K562 (cell line): ENCODE data around the gene ASB13. TPM values are rescaled to one million over a fixed set of nuclear protein-coding genes. Genes with fewer than 3 reads are reported as not detected.

Experiments
- EHMT2 ChIP-seq: fragments of 450-650 bp; IDR thresholded peaks from 2 replicates; pipeline ENCODE4 v1.6.1; 2018; ENCODE audit warnings: antibody characterized with exemption
- ELF4 ChIP-seq: fragments of 450-650 bp; formaldehyde crosslinking; IDR thresholded peaks from 2 replicates; pipeline ENCODE4 v1.4.0; 2022; ENCODE audit warnings: missing genetic modification characterization
- KDM1A ChIP-seq, 2 experiments: fragments of 450-650 bp; IDR thresholded peaks; 2 replicates each; pipeline ENCODE4 v1.6.1; 2016; ENCODE audit warnings: mild to moderate bottlenecking in 2 of 2
- KLF13 ChIP-seq: fragments of 450-650 bp; IDR thresholded peaks from 2 replicates; pipeline ENCODE4 v1.6.1; 2016; ENCODE audit warnings: missing genetic modification characterization, low read depth, mild to moderate bottlenecking, missing compliant biosample characterization, moderate library complexity, borderline replicate concordance
- MTA1 ChIP-seq: fragments of 450-650 bp; IDR thresholded peaks from 2 replicates; pipeline ENCODE4 v1.6.1; 2017; ENCODE audit warnings: borderline replicate concordance
- RNF2 ChIP-seq: sonication (generic); IDR thresholded peaks from 2 replicates; pipeline ENCODE4 v1.6.1; 2016
- U2AF1 ChIP-seq: fragments of 200-400 bp; formaldehyde crosslinking; optimal IDR thresholded peaks from 2 replicates; pipeline ENCODE3; 2017; ENCODE audit warnings: mild to moderate bottlenecking, low read depth, low read length, moderate library complexity
- ZNF274 ChIP-seq: IDR thresholded peaks from 2 replicates; pipeline ENCODE4 v1.6.1; 2011; ENCODE audit warnings: low read depth, mild to moderate bottlenecking, low read length, moderate library complexity, borderline replicate concordance
- polyA plus RNA-seq, 8 experiments: library from polyadenylated mRNA; depleted of rRNA in 4 of 8; stranded (reverse) in 5 of 8; unstranded in 3 of 8; fragments of >200 nt; fragmentation: Nextera tagmentation in 2 of 8; fragmentation: Illumina TruSeq in 1 of 8; extraction: Ambion mirVana in 2 of 8; extraction: Trizol in 1 of 8; gene quantifications; 2 replicates each; pipeline versions ENCODE4 v1.2.1 to v1.2.3, GENCODE V29; 2011 to 2014; ENCODE audit warnings: inconsistent platforms in 1 of 8, missing spikeins in 1 of 8
- total RNA-seq, 7 experiments: library from RNA; depleted of rRNA in 6 of 7; stranded (reverse); fragments of >200 nt in 6 of 7; fragmentation: Illumina TruSeq in 2 of 7; extraction: Trizol in 2 of 7; gene quantifications; 2 replicates each; pipeline versions ENCODE4 v1.2.1 to v1.2.3, GENCODE V29; 2011 to 2021; ENCODE audit warnings: low replicate concordance in 1 of 7
- TF ChIP-seq, protein P1 (sequence below): conservative IDR thresholded peaks from 2 replicates; pipeline ENCODE4 v1.6.1; 2011; ENCODE audit warnings: low read depth, mild to moderate bottlenecking, low read length; ENCODE audit not compliant: control insufficient read depth
- TF ChIP-seq, protein P2 (sequence below): fragments of 250-450 bp; sonication (Bioruptor Pico); IDR thresholded peaks from 2 replicates; pipeline ENCODE4 v1.5.0; 2021; ENCODE audit warnings: mild to moderate bottlenecking, moderate library complexity
- TF ChIP-seq, protein P3 (sequence below), 2 experiments: fragments of 450-650 bp; conservative IDR thresholded peaks; 2 replicates each; pipeline ENCODE4 v1.6.1; 2017; ENCODE audit warnings: mild to moderate bottlenecking in 2 of 2, moderate library complexity in 2 of 2
- TF ChIP-seq, protein P4 (sequence below): IDR thresholded peaks from 3 replicates; pipeline ENCODE4 v1.6.1; 2011; ENCODE audit warnings: borderline replicate concordance, mild to moderate bottlenecking; ENCODE audit not compliant: insufficient read length, insufficient read depth
- TF ChIP-seq, protein P5 (sequence below), 2 experiments: IDR thresholded peaks; 2 replicates each; pipeline ENCODE4 v1.6.1; 2011; ENCODE audit warnings: borderline replicate concordance in 1 of 2, control low read depth in 1 of 2, low read depth in 1 of 2, low read length in 1 of 2, mild to moderate bottlenecking in 1 of 2, mixed read lengths in 1 of 2, moderate library complexity in 1 of 2; ENCODE audit not compliant: insufficient read depth in 1 of 2, insufficient read length in 1 of 2, poor library complexity in 1 of 2, severe bottlenecking in 1 of 2; ENCODE audit errors: extremely low read depth in 1 of 2
- TF ChIP-seq, protein P6 (sequence below): sonication (generic); formaldehyde crosslinking; IDR thresholded peaks from 2 replicates; pipeline ENCODE4 v1.8.0; 2022; ENCODE audit warnings: mild to moderate bottlenecking, missing genetic modification reagents

Gene ASB13
- total and polyA plus RNA-seq, 9 of the 15 experiments (the other 6 are each of a cell fraction or from before 2014, with no cell fraction given), result 5.2 to 28.8 (median 16.9) TPM

DNA sequence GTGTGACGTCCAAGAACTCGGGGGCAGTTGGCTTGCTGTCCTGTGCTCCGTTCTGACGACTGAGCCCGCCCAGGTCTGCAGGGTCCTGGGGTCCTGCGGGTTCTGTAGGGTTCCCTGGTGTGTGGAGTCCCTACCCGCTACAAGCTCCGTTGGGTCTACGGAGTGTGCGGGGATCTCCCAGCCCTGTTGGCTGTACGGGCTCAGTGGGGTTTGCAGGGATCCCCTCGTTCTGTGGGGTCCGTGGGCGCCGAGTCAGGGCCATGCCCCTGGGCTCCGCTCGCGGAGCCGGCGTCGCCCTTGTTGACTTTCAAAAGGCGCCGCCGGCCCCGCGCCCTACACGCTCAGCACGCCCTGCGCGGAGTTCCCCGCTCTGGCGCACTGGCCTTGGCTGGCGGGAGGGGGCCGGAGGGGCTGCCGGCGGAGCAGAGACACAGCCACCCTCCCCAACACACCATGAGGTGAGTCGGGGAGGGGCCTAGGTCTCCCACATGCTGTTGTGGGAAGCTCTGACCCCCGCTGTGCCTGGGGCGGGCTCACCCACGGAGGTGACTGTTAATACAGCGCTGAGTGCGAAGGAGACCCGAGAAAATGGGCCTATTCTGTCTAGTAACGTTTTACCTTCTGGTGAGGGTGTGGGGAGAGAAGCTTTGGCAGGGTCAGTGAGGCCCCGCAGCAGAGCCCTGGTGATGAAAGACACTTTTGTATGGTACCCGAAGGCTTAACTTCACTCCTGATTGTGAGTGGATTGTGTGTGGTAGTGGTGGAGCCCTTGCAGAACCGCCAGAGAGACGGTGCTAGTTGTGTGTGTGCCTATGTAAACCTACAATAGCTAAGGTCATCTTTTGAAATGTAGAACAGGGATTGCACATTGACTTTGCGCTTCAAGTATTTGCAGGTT, 26.3 kb upstream of the ASB13 start (continued):
- TF ChIP-seq, protein P1, sequence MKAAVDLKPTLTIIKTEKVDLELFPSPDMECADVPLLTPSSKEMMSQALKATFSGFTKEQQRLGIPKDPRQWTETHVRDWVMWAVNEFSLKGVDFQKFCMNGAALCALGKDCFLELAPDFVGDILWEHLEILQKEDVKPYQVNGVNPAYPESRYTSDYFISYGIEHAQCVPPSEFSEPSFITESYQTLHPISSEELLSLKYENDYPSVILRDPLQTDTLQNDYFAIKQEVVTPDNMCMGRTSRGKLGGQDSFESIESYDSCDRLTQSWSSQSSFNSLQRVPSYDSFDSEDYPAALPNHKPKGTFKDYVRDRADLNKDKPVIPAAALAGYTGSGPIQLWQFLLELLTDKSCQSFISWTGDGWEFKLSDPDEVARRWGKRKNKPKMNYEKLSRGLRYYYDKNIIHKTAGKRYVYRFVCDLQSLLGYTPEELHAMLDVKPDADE, result 0 out of 2 replicates have a peak, but pooled peaks have one; percentile 46
- TF ChIP-seq U2AF1, result no peak
- TF ChIP-seq, protein P2, sequence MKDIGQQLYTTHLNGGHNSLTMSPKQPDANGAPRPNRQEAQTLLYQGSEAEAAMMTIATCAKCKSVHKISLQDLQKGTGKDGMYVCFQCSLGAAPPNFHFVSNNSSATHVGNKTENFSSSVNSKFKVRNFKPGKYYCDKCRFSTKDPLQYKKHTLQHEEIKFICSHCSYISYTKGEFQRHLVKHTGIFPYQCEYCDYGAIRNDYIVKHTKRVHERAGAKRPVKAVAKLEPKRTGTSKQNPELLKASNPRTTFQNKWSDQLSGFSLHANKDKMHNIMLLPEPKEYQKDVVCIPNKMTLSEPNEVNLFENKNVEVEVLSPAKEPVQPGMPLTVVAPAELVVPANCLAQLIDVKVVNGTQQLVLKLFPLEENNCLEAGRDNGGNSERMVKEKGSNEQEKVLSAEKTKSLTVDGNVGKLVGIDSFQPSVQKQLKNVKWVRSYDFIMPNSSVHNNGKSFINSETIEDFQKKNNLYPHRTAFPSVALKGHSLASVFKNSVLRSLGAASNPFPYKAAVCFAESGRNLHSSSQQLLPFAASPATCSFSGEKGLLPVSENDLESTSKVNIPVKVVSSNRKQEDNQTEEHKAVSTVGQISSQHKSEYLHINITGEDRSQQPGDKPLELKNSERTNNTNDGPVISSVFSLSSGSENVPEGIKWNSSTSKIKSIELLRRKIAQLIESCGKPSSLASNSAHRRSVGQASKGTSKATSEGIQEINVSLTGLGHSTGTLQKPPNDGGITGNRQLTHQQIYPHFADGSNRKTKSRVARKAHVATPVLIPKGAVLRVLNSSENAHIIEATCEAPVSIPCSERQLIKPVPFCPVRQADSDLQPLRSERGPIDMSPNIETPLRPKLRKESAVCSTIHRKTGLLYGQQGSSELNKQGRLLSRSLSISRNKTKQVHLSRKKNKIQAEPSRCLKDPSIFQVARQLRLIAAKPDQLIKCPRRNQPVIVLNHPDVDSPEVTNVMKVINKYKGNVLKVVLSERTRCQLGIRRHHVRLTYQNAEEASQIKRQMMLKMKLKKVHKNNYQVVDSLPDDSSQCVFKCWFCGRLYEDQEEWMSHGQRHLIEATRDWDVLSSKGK, result no peak
- no peak for TF ChIP-seq EHMT2
- TF ChIP-seq KDM1A (IDR thresholded peaks at IDR 0.05), result peak in 1 of 2 experiments; percentile 16; a peak in 1 of 4 replicates
- TF ChIP-seq ELF4 (CRISPR knock-in tag), result no peak
- no peak for TF ChIP-seq ZNF274
- TF ChIP-seq KLF13 (tag), result no peak
- TF ChIP-seq, protein P3, sequence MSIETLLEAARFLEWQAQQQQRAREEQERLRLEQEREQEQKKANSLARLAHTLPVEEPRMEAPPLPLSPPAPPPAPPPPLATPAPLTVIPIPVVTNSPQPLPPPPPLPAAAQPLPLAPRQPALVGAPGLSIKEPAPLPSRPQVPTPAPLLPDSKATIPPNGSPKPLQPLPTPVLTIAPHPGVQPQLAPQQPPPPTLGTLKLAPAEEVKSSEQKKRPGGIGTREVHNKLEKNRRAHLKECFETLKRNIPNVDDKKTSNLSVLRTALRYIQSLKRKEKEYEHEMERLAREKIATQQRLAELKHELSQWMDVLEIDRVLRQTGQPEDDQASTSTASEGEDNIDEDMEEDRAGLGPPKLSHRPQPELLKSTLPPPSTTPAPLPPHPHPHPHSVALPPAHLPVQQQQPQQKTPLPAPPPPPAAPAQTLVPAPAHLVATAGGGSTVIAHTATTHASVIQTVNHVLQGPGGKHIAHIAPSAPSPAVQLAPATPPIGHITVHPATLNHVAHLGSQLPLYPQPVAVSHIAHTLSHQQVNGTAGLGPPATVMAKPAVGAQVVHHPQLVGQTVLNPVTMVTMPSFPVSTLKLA (conservative IDR thresholded peaks at IDR 0.05), result peak; percentile 80 to 90
- TF ChIP-seq, protein P4, sequence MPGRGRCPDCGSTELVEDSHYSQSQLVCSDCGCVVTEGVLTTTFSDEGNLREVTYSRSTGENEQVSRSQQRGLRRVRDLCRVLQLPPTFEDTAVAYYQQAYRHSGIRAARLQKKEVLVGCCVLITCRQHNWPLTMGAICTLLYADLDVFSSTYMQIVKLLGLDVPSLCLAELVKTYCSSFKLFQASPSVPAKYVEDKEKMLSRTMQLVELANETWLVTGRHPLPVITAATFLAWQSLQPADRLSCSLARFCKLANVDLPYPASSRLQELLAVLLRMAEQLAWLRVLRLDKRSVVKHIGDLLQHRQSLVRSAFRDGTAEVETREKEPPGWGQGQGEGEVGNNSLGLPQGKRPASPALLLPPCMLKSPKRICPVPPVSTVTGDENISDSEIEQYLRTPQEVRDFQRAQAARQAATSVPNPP, result no peak
- TF ChIP-seq, protein P5, sequence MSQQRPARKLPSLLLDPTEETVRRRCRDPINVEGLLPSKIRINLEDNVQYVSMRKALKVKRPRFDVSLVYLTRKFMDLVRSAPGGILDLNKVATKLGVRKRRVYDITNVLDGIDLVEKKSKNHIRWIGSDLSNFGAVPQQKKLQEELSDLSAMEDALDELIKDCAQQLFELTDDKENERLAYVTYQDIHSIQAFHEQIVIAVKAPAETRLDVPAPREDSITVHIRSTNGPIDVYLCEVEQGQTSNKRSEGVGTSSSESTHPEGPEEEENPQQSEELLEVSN (IDR thresholded peaks at IDR 0.05; ENCODE audit: borderline replicate concordance in 1 of 2, extremely low read depth in 1 of 2, insufficient read depth in 1 of 2, insufficient read length in 1 of 2, low read depth in 1 of 2, low read length in 1 of 2, poor library complexity in 1 of 2, severe bottlenecking in 1 of 2), result peak; percentile 78 to 93
- TF ChIP-seq RNF2, result peak; percentile 66; the same call in 1 of the 2 replicates
- peak; percentile 75; the same call in 1 of the 2 replicates for TF ChIP-seq MTA1
- TF ChIP-seq, protein P6, sequence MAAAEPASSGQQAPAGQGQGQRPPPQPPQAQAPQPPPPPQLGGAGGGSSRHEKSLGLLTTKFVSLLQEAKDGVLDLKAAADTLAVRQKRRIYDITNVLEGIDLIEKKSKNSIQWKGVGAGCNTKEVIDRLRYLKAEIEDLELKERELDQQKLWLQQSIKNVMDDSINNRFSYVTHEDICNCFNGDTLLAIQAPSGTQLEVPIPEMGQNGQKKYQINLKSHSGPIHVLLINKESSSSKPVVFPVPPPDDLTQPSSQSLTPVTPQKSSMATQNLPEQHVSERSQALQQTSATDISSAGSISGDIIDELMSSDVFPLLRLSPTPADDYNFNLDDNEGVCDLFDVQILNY (CRISPR knock-in tag), result no peak
